NB4 (cell line): Measurements from ENCODE around the gene MRPS33.

Experiments
- DNase-seq: peaks from one replicate; pipeline ENCODE4 v3.0.0; 2010; ENCODE audit warnings: low read depth
- H3K4me3 ChIP-seq: one replicate; pipeline ENCODE4 v1.5.1; 2011; ENCODE audit warnings: mild to moderate bottlenecking, low read depth, low read length, moderate library complexity
- CTCF ChIP-seq: IDR thresholded peaks from one replicate; pipeline ENCODE4 v1.5.1; 2012; ENCODE audit warnings: low read depth, low read length
- MAX ChIP-seq: IDR thresholded peaks from 2 replicates; pipeline ENCODE4 v1.6.1; 2011; ENCODE audit warnings: low read depth, low read length
- MYC ChIP-seq: IDR thresholded peaks from 2 replicates; pipeline ENCODE4 v1.6.1; 2011; ENCODE audit warnings: low read depth, low read length
- POLR2A ChIP-seq: IDR thresholded peaks from 2 replicates; pipeline ENCODE4 v1.6.1; 2011; ENCODE audit warnings: mild to moderate bottlenecking; ENCODE audit not compliant: insufficient read length; ENCODE audit errors: extremely low read depth

MRPS33 gene

GRCh38 chr7:141003172-141004065 is 11.3 kb downstream of the MRPS33 start:
- H3K4me3 ChIP-seq = no peak overlapping the region
- no peak for TF ChIP-seq CTCF
- TF ChIP-seq MYC = no peak
- TF ChIP-seq POLR2A = no peak
- TF ChIP-seq MAX = no peak
- DNase-seq = no peak

- DNase-seq = no peak
- TF ChIP-seq MAX = no peak
- TF ChIP-seq MYC = no peak
- TF ChIP-seq CTCF = no peak
- no peak for TF ChIP-seq POLR2A
- H3K4me3 ChIP-seq = no peak overlapping the region
Measured at GRCh38 chr7:141001546-141001945, 13.2 kb downstream of the MRPS33 start.

- H3K4me3 ChIP-seq = no peak overlapping the region
- TF ChIP-seq POLR2A (no peak), CTCF (no peak)
- no peak for DNase-seq
Measured at GRCh38 chr7:141001122-141001521, 13.6 kb downstream of the MRPS33 start.

GRCh38 chr7:140998715-140999114 is 16.0 kb downstream of the MRPS33 start:
- no peak for DNase-seq
- no peak overlapping the region for H3K4me3 ChIP-seq
- no peak for TF ChIP-seq MAX
- TF ChIP-seq CTCF = no peak
- no peak for TF ChIP-seq POLR2A
- no peak for TF ChIP-seq MYC

- no peak for DNase-seq
- no peak overlapping the region for H3K4me3 ChIP-seq
- no peak for TF ChIP-seq POLR2A
- no peak for TF ChIP-seq MAX
- TF ChIP-seq MYC = no peak
- no peak for TF ChIP-seq CTCF
Measured at GRCh38 chr7:140992422-140992821, 22.3 kb downstream of the MRPS33 start.
